AG09319 (cell line): ENCODE results near the gene CXADR.
A peak's percentile ranks its signal among the peaks of the same experiment; 100 is the strongest.
"Not testable (repeated sequence)": the region's sequence is repeated elsewhere in the genome, so short reads cannot be mapped to it uniquely, and the experiment has no call there.

Experiments used
- DNase-seq: peaks from one replicate; pipeline ENCODE4 v3.0.0-alpha.2; 2010; ENCODE audit warnings: low read depth; ENCODE audit errors: extremely low read depth
- CTCF ChIP-seq: IDR thresholded peaks from 2 replicates; pipeline ENCODE4 v1.5.1; 2011; ENCODE audit warnings: low read depth, mild to moderate bottlenecking, inconsistent platforms, low read length, moderate library complexity

CXADR gene

GRCh38 chr21:17492415-17493168 lies 20.3 kb upstream of the CXADR start:
- no peak for TF ChIP-seq CTCF
- DNase-seq = no peak

- TF ChIP-seq CTCF = no peak
- no peak for DNase-seq
These were observed 18.8 kb upstream of the CXADR start for GRCh38 chr21:17494051-17494450.

GRCh38 chr21:17495680-17496079 lies 17.2 kb upstream of the CXADR start:
- TF ChIP-seq CTCF = no peak; the same call in 1 of the 2 replicates
- DNase-seq = peak; percentile 2

GRCh38 chr21:17497316-17497715 lies 15.5 kb upstream of the CXADR start:
- no peak for TF ChIP-seq CTCF
- DNase-seq = no peak

GRCh38 chr21:17498586-17498985 lies 14.3 kb upstream of the CXADR start:
- no peak for TF ChIP-seq CTCF
- DNase-seq = no peak

- TF ChIP-seq CTCF = no peak
- no peak for DNase-seq
These were observed 11.5 kb upstream of the CXADR start for GRCh38 chr21:17501107-17502006.

- DNase-seq = not testable (repeated sequence)
These were observed 9.9 kb upstream of the CXADR start for GRCh38 chr21:17502985-17503384.
